NCI-H1436 treated with DMSO at 0.1 percent for 48 hours (cell line): ENCODE results near the gene MCIDAS.
A peak's percentile ranks its signal among the peaks of the same experiment; 100 is the strongest.

Experiments used
- DNase-seq: peaks from one replicate; lab custom pipeline; 2025; lab: John Stamatoyannopoulos, UW

MCIDAS gene

GRCh38 chr5:55222092-55222984, 4.8 kb downstream of the MCIDAS start:
- DNase-seq, result no peak

GRCh38 chr5:55220433-55221185, 6.5 kb downstream of the MCIDAS start:
- no peak for DNase-seq

DNA sequence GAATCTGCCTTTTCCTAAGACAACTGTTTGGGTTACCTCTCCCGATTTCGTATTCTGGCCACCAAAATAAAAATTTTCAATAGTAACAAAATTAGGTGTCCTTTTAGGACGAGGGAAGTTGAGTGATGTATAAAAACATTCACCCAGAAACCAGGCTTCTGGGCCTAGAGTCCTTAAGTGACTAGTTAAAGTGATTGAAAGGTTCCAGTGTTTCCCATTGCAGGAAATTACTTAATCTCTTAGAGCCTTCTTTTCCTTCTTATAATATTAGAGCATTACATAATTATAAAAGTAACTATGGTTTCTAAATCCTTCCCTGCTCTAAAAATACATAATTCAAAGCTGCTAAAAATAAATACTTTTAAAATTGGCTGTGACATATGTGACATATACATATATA, 7.3 kb downstream of the MCIDAS start:
- no peak for DNase-seq

GRCh38 chr5:55218967-55219366, 8.1 kb downstream of the MCIDAS start:
- no peak for DNase-seq

- DNase-seq, result no peak
Observed at GRCh38 chr5:55211184-55211874, 15.8 kb downstream of the MCIDAS start.

- no peak for DNase-seq
Observed at GRCh38 chr5:55205001-55205400, 22.1 kb downstream of the MCIDAS start.

DNA sequence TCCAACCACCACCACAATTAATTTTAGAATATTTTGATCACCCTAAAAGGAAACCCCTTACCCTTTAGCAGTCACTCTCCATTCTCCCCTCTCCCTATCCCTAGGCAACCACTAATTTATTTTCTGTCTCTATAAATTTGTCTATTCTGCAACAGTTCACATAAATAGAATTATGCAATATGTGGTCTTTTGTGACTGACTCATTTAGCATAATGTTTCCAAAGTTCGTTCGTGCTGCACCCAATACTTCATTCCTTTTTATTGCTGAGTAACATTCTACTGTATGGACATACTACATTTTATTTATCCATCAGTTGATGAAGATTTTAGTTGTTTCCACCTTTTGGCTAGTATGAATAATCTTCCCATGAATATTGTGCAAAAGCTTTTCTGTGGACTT, 36.0 kb downstream of the MCIDAS start:
- DNase-seq, result no peak

GRCh38 chr5:55188656-55189540, 38.2 kb downstream of the MCIDAS start:
- DNase-seq, result peak; percentile 64

DNA sequence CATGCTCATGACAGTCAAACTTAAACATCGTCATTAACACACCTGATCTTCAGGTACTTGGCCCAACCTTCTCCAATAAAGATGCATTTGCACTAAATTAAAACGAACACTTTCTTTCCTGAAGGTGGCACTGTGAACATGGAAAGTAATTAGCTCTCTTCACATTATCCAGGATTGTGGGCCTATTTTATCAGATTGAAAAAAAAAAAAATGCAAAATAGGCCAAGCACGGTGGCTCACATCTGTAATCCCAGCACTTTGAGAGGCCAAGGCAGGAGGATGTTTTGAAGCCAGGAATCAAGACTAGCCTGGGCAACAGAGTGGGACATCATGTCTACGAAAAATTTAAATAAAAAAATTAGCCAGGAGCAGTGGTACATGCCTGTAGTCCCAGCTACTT, 39.7 kb downstream of the MCIDAS start:
- DNase-seq, result no peak

- DNase-seq, result no peak
Observed at GRCh38 chr5:55180016-55180415, 47.1 kb downstream of the MCIDAS start.

- DNase-seq, result no peak
Observed at GRCh38 chr5:55177078-55177477, 50.0 kb downstream of the MCIDAS start.

- no peak for DNase-seq
Observed at GRCh38 chr5:55176176-55176818, 50.8 kb downstream of the MCIDAS start.

- no peak for DNase-seq
Observed at GRCh38 chr5:55175781-55176175, 51.3 kb downstream of the MCIDAS start.

DNA sequence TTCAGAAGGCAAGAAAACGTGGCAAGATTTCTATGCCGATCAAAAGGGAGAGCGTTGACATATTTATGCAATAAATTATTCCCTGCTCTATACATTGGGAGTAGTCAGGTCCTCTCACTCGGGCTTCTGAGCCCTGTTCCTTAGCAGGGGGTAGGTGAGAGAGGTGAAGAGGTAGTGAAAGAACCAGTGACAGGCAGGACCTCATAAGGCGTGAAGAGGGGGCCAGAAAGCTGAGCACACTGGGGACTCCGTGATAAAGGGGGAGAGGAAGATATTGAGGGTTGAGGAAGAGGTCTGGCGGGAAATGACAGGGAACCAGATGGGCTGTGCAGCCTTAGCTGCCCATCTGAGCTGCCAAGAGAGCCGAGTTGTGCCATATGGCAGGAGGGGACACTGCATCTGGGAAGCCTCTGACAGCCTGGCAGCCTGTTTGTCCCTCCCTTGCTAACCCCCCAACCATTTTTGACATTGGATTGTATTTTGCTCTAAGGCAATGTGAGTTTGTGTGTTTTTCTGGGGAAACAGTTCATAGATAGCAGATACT, 53.4 kb downstream of the MCIDAS start:
- DNase-seq, result no peak

DNA sequence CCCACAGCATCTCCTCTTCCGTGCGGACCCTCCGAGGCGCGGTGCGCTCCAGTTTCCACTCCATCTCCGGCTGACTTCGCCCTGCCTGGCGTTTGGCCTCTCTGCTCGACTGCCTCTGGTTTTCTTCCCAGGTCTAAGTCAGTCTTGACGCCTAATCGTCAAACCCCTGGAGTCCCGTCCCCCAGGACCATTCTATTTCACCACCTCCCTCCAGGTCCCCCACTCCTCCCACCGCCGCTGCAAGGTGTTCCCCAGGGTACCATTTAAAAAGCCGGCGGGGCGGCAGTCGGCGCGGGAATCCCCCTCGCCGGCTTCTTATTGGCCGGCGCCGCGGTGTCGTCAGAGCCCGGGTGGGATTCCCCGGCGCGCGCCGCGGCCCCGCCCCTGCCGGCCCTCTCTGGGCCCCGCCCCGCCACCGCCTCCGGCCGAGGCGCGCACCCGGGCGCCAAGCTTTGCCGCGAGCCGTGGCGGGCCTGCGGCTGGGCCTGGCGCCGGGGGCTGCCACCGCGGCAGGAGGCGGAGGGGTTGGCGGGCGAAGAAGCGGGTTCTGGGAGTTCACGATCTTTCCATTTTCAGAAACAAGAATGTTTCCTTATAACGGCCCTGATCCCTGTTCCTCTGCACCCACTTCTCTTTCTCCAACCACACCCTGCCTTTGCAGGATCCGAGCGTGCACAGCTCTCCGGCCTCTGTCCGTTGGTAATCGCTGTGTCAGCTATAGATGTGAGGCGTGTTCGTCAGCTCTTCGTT, 54.0 kb downstream of the MCIDAS start, which contains the start of gene CDC20B:
CDC20B (minus strand) TSS at position 241 of the 750 bp plus-strand sequence; CDS start at position 64, 177 bp downstream.
- DNase-seq, result peak; percentile 54

DNA sequence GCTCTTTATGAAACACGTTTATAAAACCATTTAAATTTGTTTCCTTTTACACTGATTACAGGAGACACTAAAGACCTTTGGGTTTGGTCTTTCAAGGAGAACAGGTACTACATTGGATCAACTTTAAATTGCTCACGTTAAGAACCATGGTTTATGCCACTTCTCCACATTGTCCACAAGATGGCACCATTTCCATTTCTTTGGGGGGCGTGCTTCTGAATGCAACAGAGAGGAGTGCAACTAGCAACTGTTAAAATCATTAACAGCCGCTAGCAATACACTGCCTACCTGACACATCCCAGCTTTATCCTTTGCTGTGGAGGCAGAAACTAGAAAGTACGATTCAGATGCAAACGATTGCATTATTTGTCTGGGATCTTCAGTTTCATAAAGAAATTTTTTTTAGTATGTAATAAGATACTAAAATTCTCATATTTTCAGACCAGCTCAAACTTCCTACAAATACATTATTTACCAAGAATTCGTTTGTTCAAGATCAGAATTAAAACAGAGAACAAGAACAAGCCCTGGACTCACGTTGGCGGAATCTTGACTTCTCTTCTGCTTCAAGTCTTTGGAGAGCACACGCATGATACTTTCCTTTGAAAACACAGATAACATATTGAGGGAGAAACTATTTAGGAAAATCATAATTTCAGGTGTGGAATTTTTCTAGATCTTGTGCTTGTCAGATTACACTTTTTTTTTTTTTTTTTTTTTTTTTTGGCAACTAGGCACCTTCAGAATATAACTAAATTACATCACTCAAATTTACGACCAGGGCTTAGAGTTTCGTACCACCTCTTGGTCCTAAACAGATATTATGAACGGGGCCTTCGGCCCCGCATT, 54.8 kb downstream of the MCIDAS start:
- DNase-seq, result peak; percentile 41

- no peak for DNase-seq
Observed at GRCh38 chr5:55171471-55171870, 55.6 kb downstream of the MCIDAS start.
